AG08396 (cell line): ENCODE results near the gene RDH5.
"Not testable (repeated sequence)": the region's sequence is repeated elsewhere in the genome, so short reads cannot be mapped to it uniquely, and the experiment has no call there.

ENCODE experiments used
- DNase-seq: peaks from one replicate; pipeline ENCODE4 v3.0.0; 2012; ENCODE audit warnings: low spot score, mixed read lengths

Gene RDH5

DNA sequence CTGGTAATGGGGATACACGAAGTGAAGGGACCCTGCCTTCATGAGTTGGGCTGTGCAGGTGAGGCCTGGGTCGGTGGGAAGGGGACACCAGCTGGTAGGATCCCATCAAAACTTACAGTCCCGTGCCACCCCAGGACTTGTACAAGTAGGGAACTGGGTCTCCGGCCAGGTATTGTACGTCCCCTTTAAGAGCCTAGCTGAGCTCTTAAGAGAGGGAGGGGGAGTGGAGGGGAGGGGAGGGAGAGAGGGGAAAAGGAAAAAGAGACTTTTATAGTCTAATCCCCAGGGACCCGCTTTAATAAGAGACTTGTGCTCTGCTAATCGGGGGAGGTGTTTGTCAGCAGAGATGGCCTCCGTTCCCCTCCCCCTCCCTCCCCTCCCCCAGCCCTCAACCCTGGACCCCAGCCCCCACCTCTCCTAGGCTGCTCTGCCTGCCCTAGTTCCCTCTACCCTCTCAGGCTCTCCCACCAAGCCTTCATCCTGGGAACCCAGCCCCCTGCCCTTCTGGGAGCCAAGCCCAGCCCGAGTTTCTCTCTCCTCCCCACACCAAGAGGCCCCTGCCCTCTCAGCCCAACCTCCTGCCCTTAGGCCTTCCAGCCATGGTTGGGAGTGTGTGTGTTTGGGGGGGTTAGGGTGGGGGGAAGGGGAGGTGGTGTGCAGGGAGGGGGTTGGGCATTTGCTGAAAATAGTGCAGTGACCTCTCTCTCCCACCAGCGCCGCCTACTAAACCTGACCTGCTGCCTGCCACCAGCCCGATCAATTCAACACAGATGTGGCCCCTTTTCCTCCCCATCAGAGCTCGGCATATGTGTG, 25.4 kb downstream of the RDH5 start:
- no peak for DNase-seq

DNA sequence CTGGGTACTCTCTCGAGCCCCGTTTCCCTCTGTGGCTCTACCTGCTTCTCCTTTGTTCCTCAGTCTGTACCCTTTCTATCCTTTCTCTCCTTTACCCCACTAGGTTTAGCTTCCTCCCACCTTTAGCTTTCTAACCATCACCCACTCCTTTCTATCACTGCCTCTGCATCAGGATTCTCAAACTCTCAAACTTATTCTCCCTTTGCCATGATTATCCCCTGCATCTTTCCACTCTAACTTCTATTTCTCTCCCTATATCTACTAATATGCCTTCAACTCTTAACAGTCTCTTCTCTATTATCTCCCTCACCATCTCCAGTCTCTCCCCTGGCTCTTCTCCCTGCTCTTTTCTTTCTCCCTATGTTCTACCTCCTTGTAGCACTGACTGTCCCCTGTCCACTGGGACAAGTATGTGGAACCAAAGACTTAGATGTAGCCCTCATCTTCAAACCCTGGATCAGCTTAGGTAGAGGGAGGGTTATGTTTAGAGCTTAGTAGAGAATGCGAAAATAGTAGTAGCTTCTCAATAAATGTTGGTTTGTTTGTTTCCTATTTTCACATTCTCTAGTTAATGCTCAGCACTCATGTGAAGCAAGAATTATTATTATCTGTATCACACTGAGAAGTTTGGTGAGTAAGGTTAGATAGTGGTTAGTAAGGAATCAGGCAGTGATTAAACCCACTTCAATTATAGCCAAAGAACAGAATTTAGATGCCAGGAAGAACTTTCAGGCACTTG, 26.1 kb downstream of the RDH5 start:
- DNase-seq: no peak

DNA sequence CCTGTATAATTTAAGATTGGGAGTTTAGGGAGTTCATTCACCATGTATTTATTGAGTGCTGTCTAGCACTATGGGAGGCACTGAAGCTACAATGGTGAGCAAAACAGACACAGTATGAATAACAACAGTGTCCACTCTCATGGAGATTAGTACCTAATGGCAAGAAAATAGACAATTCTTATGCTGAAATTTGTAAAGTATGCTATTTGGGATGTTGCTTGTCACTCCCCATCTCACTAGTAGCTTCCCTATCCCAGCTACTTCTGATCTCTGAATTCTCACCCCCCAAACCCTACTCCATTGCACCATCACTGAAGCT, 26.7 kb downstream of the RDH5 start:
- DNase-seq: no peak

DNA sequence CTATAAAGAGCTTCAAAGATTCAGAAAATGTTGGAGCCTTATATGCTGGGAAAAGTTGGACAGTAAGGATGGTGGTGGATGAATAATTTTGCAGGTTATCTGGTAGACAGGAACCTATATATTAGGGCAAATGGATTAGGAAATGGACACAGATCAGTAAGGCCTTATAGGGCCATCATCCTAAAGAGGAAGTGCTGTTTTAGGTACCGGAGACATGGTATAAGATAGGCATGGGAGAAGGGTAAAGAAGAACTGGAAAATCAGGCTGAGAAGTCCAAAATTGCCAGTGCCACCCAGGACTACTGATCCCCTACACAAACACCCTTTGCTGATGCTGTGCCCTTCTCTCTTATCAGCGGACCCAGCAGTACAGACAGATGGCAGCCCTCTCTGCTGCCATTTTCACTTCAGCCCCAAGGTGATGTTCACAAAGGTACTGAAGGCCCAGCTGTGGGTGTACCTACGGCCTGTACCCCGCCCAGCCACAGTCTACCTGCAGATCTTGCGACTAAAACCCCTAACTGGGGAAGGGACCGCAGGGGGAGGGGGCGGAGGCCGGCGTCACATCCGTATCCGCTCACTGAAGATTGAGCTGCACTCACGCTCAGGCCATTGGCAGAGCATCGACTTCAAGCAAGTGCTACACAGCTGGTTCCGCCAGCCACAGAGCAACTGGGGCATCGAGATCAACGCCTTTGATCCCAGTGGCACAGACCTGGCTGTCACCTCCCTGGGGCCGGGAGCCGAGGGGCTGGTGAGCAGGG, 28.2 kb downstream of the RDH5 start:
- no peak for DNase-seq

DNA sequence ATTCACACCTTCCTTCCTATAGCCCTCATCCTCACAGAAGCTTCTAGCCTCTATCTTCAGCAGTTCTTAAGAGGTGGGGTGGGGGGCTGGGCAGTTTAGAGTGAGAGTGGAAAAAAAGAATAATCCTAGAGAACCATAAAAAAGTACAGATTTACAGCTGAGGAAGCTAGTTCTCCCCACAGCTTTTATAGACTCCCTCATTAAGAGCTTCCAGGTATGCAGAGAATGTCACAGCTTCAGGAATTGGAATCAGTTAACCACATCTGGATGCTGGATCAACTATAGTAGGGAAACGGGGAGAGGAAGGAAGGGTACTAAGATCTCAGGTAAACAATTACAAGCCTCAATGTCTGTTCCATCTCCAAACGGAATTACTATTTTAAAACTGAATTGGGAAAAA, 35.1 kb downstream of the RDH5 start:
- DNase-seq: no peak

DNA sequence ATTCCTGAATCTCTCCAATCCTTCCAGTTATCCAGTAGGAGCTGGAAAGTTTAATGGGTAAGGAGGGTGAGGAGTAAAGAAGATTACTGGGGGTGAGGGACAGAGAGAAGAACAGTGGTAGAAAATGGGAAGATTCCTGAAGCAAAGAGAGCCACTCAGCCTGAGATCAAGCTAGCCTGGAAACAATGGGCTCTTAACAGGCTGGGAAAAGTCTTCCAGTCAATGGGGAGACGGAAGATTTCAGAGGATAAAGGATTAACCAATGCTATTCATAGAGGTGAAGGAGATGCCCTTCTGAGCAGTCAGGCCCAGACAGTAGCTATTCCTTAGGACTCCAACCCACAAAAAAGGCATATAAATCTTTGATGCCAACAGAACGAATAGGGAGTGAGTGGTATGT, 37.5 kb downstream of the RDH5 start:
- no peak for DNase-seq

GRCh38 chr12:55758575-55758974, 38.4 kb downstream of the RDH5 start:
- not testable (repeated sequence) for DNase-seq

GRCh38 chr12:55760663-55761062, 40.5 kb downstream of the RDH5 start:
- no peak for DNase-seq

DNA sequence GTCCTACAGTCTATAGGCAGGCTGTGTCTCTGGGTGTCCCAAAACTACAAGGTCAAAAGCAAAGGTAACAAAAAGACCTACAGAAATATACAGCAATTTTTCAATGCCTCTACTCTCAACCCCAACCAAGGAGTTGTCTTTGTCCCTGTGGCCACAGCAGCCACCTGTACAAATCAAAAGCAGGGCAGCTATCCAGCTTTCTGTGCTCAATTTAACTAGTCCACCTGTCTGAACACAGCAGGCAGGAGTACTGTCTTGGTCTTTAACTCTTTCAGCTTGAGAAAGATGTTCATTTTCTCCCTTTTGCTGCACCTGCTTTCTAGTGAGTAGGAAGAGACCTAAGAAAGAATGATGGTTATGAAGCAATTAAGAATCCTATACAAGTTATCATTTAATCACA, 42.5 kb downstream of the RDH5 start:
- DNase-seq: no peak

DNA sequence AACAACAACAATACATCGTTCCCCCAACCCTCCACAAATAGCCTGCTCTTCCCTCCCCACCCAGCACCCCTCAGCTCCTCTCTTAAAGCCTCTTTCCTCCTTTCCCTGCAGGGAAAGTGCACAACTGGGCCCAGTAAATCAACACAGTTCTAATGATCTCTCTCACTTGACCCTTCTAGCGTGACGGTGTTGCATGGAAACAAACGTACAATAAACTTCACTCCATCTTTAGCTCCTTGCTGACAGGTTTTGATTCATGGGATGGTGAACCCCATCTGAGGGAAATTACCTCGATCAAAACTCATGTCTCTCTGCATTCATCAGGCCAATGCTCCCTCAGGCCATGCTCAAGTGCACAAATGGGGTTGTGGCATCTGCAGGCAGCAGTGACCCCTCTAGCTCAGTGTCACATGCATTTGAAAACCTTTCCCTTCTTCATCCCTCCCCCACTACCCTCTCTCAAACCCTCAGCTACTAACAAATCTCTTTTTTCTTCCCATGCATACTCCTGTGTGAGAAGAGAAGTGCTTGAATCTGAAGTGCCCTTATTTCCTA, 45.6 kb downstream of the RDH5 start:
- no peak for DNase-seq

DNA sequence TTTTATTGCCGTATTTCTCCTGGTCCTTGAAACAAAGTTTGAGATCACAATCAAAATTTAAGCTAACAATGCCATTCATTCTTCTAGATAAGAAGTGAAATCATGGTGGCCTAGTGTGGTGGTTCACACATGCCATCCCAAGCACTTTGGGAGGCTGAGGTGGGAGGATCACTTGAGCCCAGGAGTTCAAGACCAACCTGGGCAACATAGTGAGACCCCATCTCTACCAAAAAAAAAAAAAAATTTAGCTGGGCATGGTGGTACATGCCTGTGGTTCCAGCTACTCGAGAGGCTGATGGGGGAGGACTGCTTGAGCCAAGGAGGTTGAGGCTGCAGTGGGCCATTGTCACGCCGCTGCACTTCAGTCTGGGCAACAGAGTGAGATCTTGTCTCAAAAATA, 47.0 kb downstream of the RDH5 start:
- DNase-seq: no peak

- no peak for DNase-seq
These were observed 51.5 kb downstream of the RDH5 start for GRCh38 chr12:55771736-55772135.
